ENCODE results near the gene MRPL14. TPM values are rescaled to one million over a fixed set of nuclear protein-coding genes. Genes with fewer than 3 reads are reported as not detected.
"Not testable (repeated sequence)": the region's sequence is repeated elsewhere in the genome, so short reads cannot be mapped to it uniquely, and the experiment has no call there.

Gene MRPL14
- total RNA-seq, 1 donor from 2014 or later = 35.3 TPM

DNA sequence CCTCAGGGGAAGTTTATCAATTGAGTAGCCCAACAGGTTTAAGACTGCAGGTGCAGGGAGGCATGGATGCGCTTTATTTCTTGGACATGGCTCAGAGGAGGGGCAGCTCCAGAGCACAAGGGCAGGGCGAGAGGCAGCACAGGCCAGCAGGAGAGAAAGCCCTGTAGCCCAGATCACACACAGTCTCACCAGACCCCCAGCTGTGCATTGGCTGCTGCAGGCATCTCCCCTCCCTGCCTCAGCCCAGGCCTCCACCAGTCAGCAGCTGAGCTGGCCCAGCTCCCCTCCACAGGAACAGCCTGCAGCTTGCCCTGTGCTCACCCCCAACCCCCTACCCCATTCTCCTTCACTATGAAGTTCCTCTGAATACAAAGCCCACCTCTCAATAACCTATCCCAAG lies 24.7 kb downstream of the MRPL14 start:
- DNase-seq (ENCODE audit: low spot score) = no peak

DNA sequence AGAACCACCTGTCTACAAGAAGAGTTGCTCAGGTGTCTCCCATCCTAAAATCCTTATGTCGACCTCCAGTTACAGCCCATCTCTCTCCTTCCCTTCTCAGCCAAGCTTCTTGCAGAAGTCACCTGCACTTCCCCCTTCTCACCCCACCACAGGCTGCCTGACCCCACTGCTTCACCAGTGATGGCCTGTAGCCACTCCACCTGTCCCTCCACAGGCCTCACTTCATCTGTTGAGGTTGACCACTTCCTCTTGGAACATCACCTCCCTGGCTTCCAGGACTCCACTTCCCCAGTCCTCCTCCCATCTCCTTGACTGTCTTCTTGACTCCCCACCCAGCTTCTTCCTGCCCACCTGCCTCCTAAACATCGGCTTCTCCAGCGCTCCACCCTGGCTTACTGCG lies 25.4 kb downstream of the MRPL14 start:
- no peak for DNase-seq (ENCODE audit: low spot score)
- ATAC-seq = no peak

More for the DNA sequence above, 24.7 kb downstream of the MRPL14 start:
- no peak for ATAC-seq

DNA sequence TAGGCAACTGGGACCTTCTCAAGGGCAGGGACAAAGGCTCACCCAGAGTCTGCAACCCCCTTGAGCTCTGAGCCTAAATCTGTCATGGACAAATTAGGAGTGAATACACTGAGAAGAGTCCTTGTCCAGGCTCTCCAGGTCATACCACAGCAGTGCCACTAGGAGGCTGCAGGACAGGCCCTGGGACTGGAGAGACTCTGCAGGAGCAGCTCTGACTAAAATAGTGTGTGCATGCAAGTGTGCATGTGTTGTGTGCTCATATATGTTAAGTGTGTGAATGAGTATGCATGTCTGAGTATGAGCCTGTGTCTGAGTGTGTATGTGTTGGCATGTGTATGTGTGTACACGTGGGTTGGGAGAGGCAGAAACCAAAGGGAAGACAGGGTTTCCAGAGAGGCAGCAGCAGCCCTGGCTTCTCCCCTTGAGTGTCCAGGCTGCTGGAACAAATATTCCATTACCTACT lies 27.1 kb downstream of the MRPL14 start:
- DNase-seq (ENCODE audit: low spot score) (no peak), ATAC-seq (peak; percentile 75)

- no peak for ATAC-seq
- no peak for DNase-seq (ENCODE audit: low spot score)
Observed at GRCh38 chr6:44099192-44099591, 28.1 kb downstream of the MRPL14 start.

DNA sequence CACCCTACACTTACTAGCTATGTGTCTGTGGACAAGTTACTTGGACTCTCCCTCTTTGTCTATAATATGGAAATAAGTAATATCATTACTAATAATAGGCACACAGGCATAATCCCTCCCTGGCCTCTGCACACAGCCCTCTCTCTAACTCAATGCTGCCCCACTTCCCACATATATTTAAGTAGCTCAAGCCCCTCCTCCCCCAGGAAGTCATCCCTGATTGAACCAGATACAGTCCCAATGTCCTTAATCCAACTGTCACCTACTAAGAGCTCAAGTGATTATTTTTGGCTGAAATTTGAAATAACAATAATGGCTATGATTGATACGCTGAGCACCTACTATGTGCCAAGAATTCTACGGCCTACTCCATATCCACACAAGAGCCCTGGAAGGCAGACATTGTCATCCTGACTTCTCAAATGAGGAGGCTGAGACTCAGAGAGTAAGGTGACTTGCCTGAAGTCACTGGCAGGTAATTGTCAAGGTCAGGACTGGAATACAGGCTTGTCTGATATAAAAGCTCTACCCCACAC lies 29.4 kb downstream of the MRPL14 start:
- DNase-seq (ENCODE audit: low spot score) (no peak), ATAC-seq (no peak)

- DNase-seq (ENCODE audit: low spot score) (peak; percentile 83), ATAC-seq (peak; percentile 84)
Observed at GRCh38 chr6:44096612-44097011, 30.6 kb downstream of the MRPL14 start.

- ATAC-seq; DNase-seq (ENCODE audit: low spot score): not testable (repeated sequence)
Observed at GRCh38 chr6:44095243-44095623, 32.0 kb downstream of the MRPL14 start.

- DNase-seq (ENCODE audit: low spot score) = no peak
- ATAC-seq = peak; percentile 54
Observed at GRCh38 chr6:44094403-44095242, 32.6 kb downstream of the MRPL14 start.

- DNase-seq (ENCODE audit: low spot score) (no peak), ATAC-seq (no peak)
Observed at GRCh38 chr6:44093750-44094402, 33.4 kb downstream of the MRPL14 start.

DNA sequence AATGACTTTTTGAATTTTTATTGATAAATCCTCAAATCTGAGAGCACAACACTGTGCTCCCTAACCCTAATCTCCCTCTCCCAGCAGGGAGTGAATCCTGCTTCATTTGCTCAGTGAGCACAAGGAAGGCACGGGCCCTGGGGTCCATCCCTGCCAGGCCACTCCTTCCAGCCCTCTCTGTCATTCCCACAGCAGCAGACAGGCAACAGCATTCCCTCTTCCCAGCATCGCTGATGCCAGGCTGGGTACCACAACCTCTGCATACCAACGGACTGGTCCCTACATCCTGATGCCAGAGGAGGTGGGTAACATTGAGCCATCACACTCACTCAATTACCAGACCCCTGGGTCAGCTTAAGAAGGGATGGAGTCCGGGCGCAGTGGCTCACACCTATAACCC lies 34.2 kb downstream of the MRPL14 start:
- no peak for ATAC-seq
- no peak for DNase-seq (ENCODE audit: low spot score)

GRCh38 chr6:44091981-44092884 lies 35.0 kb downstream of the MRPL14 start:
- no peak for ATAC-seq

DNA sequence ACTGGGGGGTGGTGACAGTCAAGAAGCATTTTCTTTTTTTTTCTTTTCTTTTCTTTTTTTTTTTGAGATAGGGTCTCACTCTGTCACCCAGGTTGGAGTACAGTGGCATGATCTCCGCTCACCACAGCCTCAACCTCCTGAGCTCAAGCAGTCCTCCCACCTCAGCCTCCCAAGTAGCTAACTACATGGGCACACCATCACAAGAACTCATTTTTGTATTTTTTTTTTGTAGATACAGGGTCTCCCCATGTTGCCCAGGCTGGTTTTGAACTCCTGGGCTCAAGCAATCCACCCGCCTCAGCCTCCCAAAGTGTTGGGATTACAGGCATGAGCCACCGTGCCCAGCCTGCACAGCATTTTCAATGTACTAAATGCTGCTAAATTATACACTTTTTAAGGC lies 35.9 kb downstream of the MRPL14 start:
- not testable (repeated sequence) for ATAC-seq; DNase-seq (ENCODE audit: low spot score)

More at GRCh38 chr6:44091981-44092884, 35.0 kb downstream of the MRPL14 start:
- DNase-seq (ENCODE audit: low spot score) = no peak

GRCh38 chr6:44090465-44090864 lies 36.8 kb downstream of the MRPL14 start:
- ATAC-seq (no peak), DNase-seq (ENCODE audit: low spot score) (no peak)

- ATAC-seq = no peak
- DNase-seq (ENCODE audit: low spot score) = no peak
Observed at GRCh38 chr6:44088827-44089590, 38.2 kb downstream of the MRPL14 start.

DNA sequence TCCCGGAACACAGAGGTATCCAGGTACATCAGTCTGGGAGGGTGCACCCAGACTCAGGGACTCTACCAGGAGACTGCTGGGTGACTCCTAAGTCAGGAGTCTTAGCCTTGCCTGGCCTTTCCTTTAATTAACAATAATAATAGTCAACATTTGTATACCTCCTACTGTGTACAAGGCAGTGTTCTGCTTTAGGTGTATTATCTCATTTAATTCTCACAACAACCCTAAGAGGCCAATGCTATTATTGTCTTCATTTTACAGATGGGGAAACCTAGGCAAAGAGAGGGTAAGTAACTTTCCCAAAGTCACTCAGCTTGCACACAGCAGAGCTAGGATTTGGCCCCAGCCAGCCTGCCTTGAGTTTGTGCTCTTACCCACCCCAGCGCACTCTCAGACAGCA lies 39.6 kb downstream of the MRPL14 start:
- DNase-seq (ENCODE audit: low spot score) (no peak), ATAC-seq (no peak)

DNA sequence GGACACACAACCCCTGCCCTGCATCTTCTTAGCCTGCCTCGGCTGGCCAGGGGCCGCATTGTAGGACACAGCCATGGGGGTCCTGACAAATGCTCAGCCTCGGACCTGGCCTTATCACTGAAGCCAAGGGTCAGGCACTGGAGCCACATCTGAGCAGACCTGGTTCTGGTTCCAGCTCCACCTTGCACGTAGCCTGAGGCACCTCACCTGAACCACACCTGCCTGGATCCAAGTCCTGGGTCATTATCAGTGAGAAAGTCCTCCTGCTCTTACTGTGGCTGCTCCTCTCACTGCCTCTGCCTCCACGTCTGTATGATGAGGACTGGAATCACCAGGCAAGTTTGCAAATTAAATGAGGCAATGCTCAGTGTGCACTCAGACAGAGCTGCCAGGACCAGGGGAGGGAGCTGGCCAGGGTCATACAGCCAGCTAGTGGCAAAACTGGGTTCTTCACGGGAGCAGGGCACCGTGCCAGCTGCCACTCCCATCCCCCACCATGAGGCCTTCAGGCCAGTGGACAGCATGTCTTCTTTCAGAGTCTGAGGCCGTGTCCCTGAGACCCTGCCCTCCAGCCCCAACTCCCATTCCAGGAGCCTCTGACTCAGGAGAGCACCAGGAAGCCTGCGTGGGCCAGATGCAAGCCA lies 40.2 kb downstream of the MRPL14 start:
- DNase-seq (ENCODE audit: low spot score) = peak; percentile 88
- peak; percentile 85 for ATAC-seq

DNA sequence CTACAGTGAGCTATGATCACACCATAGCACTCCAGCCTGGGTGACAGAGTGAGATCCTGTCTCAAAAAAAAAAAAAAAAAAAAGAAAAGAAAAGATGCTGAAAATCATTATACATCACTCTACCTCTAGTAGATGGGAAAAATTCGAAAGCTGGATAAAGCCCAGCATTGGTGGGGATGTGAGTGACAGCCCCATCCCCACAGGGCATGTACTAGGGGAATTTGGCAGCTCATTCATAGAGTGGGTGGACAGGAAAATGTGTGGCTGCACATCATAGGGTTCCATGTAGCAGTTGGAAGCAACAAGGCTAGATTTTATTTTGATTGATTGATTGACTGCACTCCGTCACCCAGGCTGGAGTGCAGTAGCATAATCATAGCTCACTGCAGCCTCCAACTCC lies 42.0 kb downstream of the MRPL14 start:
- ATAC-seq = no peak
- no peak for DNase-seq (ENCODE audit: low spot score)

DNA sequence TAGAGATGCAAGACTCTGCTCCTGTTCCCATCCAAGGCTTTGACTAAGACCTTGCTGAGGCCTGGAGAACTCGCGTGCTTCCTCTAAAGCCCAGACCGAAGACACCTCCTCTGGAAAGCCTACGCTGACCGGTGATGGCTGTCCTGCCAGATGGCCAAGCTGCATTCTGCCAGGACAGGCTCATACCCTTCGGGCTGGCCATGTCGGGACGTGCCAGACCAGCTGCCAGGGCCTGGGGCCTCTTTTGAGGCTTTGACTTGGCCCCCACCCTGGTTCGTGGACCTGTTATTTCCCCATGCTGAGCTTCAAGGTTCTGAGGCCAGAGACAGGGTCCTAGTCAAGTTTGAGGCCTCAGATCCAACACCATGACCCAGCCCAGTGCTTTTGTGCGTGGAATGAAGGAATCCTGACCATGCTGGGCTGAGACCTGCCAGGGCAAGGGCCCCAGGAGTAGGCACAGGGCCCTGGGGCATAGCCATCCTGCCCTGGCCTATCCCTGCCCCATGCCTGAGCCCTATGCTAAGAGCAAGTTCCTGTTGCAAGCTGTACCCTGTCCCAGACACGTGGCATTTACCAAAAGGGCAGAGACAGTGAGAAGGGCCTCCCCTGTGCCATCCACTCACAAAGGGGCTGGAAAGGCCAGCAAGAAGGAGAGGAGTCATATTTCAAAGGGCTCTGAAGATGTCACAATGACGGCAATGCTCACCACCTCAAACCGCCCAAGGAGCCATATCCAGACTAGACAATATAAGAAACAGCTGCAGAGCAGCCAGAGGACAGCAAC lies 42.8 kb downstream of the MRPL14 start:
- DNase-seq (ENCODE audit: low spot score) (no peak), ATAC-seq (no peak)

GRCh38 chr6:44082872-44083321 lies 44.4 kb downstream of the MRPL14 start:
- DNase-seq (ENCODE audit: low spot score) (no peak), ATAC-seq (no peak)

Data from left lobe of liver (tissue), 2 donors.